Prostate gland (tissue), 2 donors: ENCODE data around the gene MDFI. TPM values are rescaled to one million over a fixed set of nuclear protein-coding genes. Genes with fewer than 3 reads are reported as not detected.

ENCODE experiments used
- DNase-seq: peaks from one replicate; pipeline ENCODE4 v3.0.0-alpha.2; 2019; ENCODE audit warnings: low spot score
- H3K27ac ChIP-seq, 2 donors: fragments of 200-600 bp; sonication (generic); 2 replicates each; pipeline ENCODE4 v1.5.1; 2017 to 2019
- H3K27me3 ChIP-seq: fragments of 200-600 bp; sonication (generic); replicated peaks from 2 replicates; pipeline ENCODE4 v1.5.1; 2019; ENCODE audit not compliant: insufficient read depth
- H3K36me3 ChIP-seq, 2 donors: fragments of 200-600 bp; sonication (generic); 1 replicate in 1 of 2; 2 replicates in 1 of 2; pipeline versions ENCODE4 v1.5.1 to v1.8.1; 2017 to 2019
- H3K4me1 ChIP-seq: fragments of 200-600 bp; sonication (generic); replicated peaks from 2 replicates; pipeline ENCODE4 v1.5.1; 2019
- H3K4me3 ChIP-seq, 2 donors: fragments of 200-600 bp; sonication (generic); 2 replicates each; pipeline ENCODE4 v1.5.1; 2017 to 2019
- H3K9me3 ChIP-seq: fragments of 200-600 bp; sonication (generic); 2 replicates; pipeline ENCODE4 v1.5.1; 2017
- POLR2A ChIP-seq: fragments of 450-650 bp; IDR thresholded peaks from one replicate; pipeline ENCODE4 v1.6.1; 2016; ENCODE audit warnings: antibody characterized with exemption, mild to moderate bottlenecking
- POLR2AphosphoS5 ChIP-seq: sonication (generic); formaldehyde crosslinking; IDR thresholded peaks from one replicate; pipeline ENCODE4 v1.6.1; 2017; ENCODE audit warnings: antibody characterized with exemption
- WGBS: methylation state at CpG from one replicate; pipeline ENCODE4 v1.1.5; 2018; 5-methylcytosine and 5-hydroxymethylcytosine counted together
- intact Hi-C: fragments of 100-400 bp; cut with DNase I; formaldehyde crosslinking; loops from one replicate; pipeline ENCODE4 v1.14.2; 2022
- total RNA-seq, 2 donors: library from RNA; depleted of rRNA; stranded (reverse); fragments of >200 nt; gene quantifications; one replicate each; pipeline ENCODE4 v1.1.0, GENCODE V29; 2016
- TF ChIP-seq, protein P1 (sequence below), 4 experiments: fragments of 200-600 bp in 2 of 4; fragments of 450-650 bp in 2 of 4; sonication (generic) in 2 of 4; IDR thresholded peaks; 1 replicate in 3 of 4; 2 replicates in 1 of 4; pipeline ENCODE4 v1.5.1; 2016 to 2019; ENCODE audit warnings: antibody characterized with exemption in 4 of 4, mild to moderate bottlenecking in 2 of 4, moderate library complexity in 2 of 4

MDFI gene
- total RNA-seq, 2 donors from 2014 or later: 31.8 to 77.9 TPM

- Histone ChIP-seq H3K4me3 (no peak overlapping the region), H3K36me3 (peaks cover 0 to 7% of the 10 kb centered on the region in 2 donors), H3K4me1 (peaks cover 2% of the 10 kb centered on the region), H3K9me3 (no peaks in the 10 kb centered on the region), H3K27me3 (no peaks in the 10 kb centered on the region), H3K27ac (no peak overlapping the region)
- 70% methylated on average over 9 of the region's 10 CpGs for WGBS
- intact Hi-C loops: no loop called here
- TF ChIP-seq POLR2AphosphoS5 (no peak), POLR2A (no peak)
- TF ChIP-seq, protein P1, sequence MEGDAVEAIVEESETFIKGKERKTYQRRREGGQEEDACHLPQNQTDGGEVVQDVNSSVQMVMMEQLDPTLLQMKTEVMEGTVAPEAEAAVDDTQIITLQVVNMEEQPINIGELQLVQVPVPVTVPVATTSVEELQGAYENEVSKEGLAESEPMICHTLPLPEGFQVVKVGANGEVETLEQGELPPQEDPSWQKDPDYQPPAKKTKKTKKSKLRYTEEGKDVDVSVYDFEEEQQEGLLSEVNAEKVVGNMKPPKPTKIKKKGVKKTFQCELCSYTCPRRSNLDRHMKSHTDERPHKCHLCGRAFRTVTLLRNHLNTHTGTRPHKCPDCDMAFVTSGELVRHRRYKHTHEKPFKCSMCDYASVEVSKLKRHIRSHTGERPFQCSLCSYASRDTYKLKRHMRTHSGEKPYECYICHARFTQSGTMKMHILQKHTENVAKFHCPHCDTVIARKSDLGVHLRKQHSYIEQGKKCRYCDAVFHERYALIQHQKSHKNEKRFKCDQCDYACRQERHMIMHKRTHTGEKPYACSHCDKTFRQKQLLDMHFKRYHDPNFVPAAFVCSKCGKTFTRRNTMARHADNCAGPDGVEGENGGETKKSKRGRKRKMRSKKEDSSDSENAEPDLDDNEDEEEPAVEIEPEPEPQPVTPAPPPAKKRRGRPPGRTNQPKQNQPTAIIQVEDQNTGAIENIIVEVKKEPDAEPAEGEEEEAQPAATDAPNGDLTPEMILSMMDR (IDR thresholded peaks at IDR 0.05): no peak
- no peak for DNase-seq
These were observed 55.3 kb downstream of the MDFI start for GRCh38 chr6:41693281-41694240.

DNA sequence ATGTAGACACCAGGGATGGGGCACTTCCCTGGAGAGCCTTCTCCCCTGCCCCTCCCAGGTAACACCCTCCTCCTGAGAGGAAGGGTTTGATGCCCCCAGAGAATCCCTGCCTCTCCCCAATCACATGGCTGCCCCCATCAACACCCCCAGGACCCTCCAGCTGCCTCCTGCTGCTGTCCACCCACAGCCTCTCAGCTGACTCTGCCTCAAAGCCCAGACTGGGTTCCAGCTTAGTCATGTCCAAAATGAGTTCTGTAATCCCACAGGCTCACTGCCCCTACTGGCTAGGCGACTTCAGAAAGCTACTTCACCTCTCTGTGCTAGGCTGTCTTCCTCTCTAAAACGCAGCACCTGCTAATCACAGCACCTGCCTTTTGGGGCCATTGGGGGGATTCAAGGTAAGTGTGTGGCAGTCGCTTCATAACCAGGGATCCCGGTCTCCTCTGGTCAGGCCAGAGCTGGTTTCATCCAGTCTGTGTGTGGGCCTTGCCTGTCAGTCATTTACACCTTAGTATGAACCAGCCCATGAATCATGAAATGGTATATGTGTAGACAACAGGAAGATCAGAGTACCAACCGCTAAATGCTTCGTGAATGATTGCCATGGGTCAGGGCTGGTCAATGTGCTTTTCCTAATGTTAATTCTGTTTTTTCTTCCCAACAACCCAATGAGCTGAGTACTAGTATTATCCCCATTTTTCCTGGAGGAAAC is 56.7 kb downstream of the MDFI start:
- Histone ChIP-seq H3K27ac (no peak overlapping the region), H3K4me3 (no peak overlapping the region), H3K9me3 (no peaks in the 10 kb centered on the region), H3K4me1 (peaks cover 2% of the 10 kb centered on the region), H3K27me3 (no peaks in the 10 kb centered on the region), H3K36me3 (peaks cover 0 to 7% of the 10 kb centered on the region in 2 donors)
- no peak for DNase-seq
- WGBS: 96% methylated on average over 5 of the region's 6 CpGs
- intact Hi-C loops: no loop called here
- TF ChIP-seq, protein P1 (IDR thresholded peaks at IDR 0.05): no peak
- TF ChIP-seq POLR2A: no peak
- no peak for TF ChIP-seq POLR2AphosphoS5

- DNase-seq: no peak
- Histone ChIP-seq H3K4me3 (no peak overlapping the region), H3K9me3 (no peaks in the 10 kb centered on the region), H3K27me3 (no peaks in the 10 kb centered on the region), H3K27ac (no peak overlapping the region), H3K4me1 (peaks cover 2% of the 10 kb centered on the region), H3K36me3 (peaks cover 0 to 1% of the 10 kb centered on the region in 2 donors)
- intact Hi-C loops: no loop called here
- TF ChIP-seq, protein P1 (IDR thresholded peaks at IDR 0.05): no peak
- no peak for TF ChIP-seq POLR2A
- no peak for TF ChIP-seq POLR2AphosphoS5
- WGBS: 93% methylated on average over 6 of the region's 6 CpGs
These were observed 57.6 kb downstream of the MDFI start for GRCh38 chr6:41695825-41696224.

GRCh38 chr6:41696788-41697187 is 58.5 kb downstream of the MDFI start:
- DNase-seq: no peak
- no peaks in the 10 kb centered on the region for H3K27me3 ChIP-seq
- no peaks in the 10 kb centered on the region for H3K9me3 ChIP-seq
- no peak overlapping the region for H3K4me3 ChIP-seq
- H3K36me3 ChIP-seq: no peaks in the 10 kb centered on the region
- peaks cover 2% of the 10 kb centered on the region for H3K4me1 ChIP-seq
- no peak overlapping the region for H3K27ac ChIP-seq
- no peak for TF ChIP-seq POLR2AphosphoS5
- no peak for TF ChIP-seq POLR2A
- TF ChIP-seq, protein P1 (IDR thresholded peaks at IDR 0.05): no peak
- WGBS: 89% methylated on average over 6 of the region's 6 CpGs
- intact Hi-C loops: no loop called here
